ENCODE data around the gene LRCOL1. TPM values are rescaled to one million over a fixed set of nuclear protein-coding genes. Genes with fewer than 3 reads are reported as not detected.

LRCOL1 gene
- not detected in 2 replicates for total RNA-seq
- polyA plus RNA-seq (2012), result not detected

- DNase-seq (ENCODE audit: low read depth), result peak; percentile 44
Measured at GRCh38 chr12:132610051-132610759, at the start of gene LRCOL1. LRCOL1 (minus strand) TSS chr12:132610582; CDS start chr12:132606251, 4,331 bp downstream.

DNA sequence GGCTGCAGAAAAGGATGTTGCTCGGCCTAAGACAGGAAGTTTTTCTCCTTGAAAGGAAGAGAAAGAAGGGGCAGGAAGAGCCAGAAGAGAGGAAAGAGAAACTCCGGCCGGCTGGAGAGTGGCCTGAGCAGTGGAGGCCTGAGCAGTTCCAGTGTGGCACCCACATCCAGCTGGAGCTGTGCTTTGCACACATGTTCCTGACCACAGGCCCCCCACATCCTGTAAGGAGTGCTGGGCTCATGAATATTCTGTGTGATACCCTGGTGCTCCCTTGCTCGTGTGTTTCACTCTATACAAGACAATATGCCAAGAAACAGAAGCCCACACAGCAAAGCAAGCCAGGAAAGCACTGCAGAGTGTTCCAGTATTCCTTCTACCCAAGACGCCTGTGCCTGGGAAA, 49.7 kb upstream of the LRCOL1 start:
- no peak for DNase-seq (ENCODE audit: low read depth)

GRCh38 chr12:132659146-132659545, 48.8 kb upstream of the LRCOL1 start:
- DNase-seq (ENCODE audit: low read depth), result no peak

DNA sequence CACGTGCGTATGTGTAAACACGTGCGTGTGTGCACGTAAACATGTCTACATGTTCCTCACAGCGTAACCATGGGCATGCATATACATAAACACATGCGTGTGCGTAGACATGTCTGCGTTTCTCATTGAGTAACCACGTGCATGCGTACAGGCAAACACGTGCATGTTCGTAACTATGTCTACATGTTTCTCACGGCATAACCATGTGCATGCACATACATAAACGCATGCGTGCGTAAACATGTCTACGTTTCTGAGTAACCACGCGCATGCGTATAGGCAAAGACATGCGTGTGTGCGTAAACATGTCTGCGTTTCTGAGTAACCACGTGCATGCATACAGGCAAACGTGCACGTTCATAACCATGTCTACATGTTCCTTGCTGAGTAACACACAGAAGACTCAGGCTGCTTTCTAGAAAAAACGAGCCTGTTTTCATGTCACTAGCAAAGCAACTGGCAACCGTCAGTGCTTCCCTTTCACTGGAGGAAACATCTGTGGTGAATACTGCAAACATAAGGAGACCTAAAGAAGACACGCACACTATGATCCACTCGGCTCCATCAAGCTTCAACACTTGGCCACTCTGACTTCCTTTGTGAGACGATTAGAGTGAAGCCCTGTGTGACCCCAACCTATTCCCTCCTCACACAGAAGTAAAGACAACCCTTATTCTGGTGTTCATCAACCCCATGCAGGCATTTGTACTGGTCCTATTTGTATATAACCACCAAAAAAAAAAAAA, 47.9 kb upstream of the LRCOL1 start:
- no peak for DNase-seq (ENCODE audit: low read depth)

GRCh38 chr12:132657004-132657727, 46.8 kb upstream of the LRCOL1 start:
- no peak for DNase-seq (ENCODE audit: low read depth)

DNA sequence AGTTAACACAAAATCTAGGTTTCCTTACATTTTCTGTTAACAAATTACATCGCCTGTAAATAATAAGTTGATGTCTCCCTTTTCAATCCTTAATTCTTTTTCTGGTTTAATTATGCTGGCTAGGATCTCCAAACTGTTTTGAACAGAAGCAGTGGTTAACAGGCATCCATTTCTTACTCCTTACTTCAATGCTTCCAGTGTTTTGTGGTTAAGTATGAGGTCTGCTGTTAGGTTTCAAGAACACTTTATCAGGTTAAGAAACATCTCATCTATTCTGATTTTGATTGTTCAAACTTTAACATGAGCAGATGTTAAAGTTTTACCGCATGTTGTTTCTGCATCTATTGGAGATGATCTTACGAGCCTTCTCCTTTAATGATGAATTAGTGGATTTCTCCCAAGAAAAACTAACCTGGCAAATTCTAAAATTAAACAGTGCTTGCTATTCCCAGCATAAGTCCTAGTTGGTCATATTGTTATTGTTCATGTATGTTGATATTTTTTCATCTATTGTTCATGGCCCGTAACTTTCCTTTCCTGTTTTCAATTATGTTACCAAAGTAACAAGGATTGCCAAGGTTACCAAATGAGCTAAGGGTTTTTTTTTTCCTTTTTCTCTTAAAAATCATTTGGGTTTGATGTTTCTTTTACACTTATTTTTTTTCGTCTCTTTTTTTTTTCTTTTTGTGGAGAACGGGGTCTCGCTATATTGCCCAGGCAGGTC, 43.3 kb upstream of the LRCOL1 start:
- no peak for DNase-seq (ENCODE audit: low read depth)

DNA sequence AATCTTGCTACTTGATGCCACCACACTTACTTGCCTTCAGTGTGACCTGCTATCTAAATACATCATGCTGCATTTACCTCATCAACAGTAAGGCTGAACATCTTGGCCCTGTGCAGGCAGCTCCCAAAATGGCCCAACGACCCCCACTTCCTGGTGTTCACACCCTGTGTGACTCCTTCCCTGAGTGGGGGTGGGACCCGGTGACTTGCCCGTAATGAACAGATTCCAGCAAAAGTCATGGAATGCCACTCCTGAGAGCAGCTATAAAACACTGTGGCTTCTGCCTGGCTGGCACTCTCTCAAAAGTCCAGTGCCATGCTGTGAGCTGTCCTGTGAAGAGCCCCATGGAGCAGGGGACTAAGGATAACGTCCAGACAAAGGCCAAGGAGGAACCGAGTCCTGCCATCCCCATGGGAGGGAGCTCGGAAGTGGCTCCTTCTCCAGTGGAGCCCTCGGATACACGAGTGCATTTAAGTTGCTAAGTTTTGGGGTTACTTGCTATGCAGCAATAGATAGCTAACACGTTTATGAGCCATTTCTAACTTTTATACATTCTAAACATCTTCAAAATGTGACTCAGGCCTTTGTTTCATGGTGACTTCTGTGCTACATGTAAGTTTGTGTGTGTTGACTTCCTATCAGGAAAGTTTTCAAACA, 41.2 kb upstream of the LRCOL1 start:
- DNase-seq (ENCODE audit: low read depth), result no peak

GRCh38 chr12:132649226-132649945, 39.0 kb upstream of the LRCOL1 start:
- DNase-seq (ENCODE audit: low read depth), result no peak

- no peak for DNase-seq (ENCODE audit: low read depth)
Measured at GRCh38 chr12:132648616-132649225, 38.3 kb upstream of the LRCOL1 start.

DNA sequence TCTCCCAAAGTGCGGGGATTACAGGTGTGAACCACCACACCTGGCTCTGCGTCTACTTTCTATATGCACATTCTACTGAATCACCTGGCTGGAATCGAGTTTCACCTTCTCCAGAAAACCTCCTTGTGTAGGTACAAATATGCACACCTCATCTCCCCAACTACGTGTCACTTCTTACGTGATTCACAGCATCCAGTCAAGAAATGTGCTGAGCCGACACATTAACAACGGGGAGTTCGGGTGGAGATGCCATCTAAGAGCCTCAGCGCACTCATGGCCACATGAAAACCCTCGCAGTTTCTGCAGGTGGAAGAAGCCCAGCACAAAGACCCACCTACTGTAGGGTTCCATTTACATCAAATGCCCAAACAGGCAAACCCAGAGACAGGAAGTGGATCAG, 37.5 kb upstream of the LRCOL1 start:
- no peak for DNase-seq (ENCODE audit: low read depth)

DNA sequence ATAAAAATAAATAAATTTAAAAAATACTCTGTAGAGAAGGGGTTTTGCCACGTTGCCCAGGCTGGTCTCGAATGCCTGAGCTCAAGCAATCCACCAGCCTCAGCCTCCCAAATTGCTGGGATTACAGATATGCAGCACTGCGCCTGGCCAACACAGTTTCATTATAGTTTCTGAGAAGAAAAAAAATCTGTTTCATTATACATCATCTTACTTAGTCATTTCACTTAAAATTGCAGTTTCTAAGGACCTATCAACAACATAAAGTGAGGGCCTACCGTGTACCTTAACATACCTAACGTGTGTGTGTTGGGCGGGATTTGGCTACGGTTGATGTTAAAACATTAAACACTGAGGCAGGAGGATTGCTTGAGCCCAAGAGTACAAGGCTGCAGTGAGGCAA, 36.5 kb upstream of the LRCOL1 start:
- no peak for DNase-seq (ENCODE audit: low read depth)

GRCh38 chr12:132642846-132643835, 32.8 kb upstream of the LRCOL1 start:
- no peak for DNase-seq (ENCODE audit: low read depth)

DNA sequence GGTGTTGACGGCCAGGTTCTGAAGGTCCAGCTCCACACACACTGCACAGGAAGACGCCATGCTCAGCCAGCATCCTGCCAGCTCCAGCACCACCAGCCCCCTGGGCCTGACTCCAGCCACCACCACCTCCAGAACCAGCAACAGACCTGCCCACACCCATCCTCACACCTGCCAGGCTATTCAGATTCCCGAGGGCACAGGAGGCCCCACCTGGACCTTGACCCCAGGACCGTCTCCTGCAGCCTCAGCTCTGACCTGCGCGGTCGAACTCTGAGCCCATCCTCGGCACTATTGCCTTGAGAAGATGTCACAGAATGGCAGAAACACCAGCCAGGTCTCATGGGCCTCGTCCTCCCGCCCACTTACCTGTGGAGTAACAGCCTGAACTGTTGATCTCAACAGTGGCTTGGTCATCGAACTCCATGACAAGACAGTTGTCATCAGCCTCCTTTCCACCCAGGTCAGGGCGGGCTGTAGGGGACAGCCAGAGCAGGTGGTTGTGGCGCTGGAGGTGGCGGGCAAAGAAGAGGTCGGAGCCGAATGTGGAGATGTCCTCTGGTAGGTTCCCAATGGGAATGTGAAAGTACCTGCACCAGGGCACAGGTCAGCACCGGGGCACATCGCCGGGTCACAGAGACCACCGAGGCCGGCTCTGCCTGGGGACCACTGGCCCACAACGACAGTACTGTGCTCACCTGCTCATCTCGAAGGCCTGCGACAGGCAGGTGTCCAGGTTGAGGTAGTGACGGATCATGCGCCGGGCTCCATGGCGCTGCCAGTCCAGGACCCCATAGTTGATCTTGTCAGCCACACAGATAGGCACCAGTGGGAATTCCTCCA, 31.6 kb upstream of the LRCOL1 start:
- no peak for DNase-seq (ENCODE audit: low read depth)

- DNase-seq (ENCODE audit: low read depth), result no peak
Measured at GRCh38 chr12:132640936-132641335, 30.6 kb upstream of the LRCOL1 start.

- DNase-seq (ENCODE audit: low read depth), result no peak
Measured at GRCh38 chr12:132639956-132640520, 29.7 kb upstream of the LRCOL1 start.

- DNase-seq (ENCODE audit: low read depth), result peak; percentile 66
Measured at GRCh38 chr12:132638541-132639408, 28.4 kb upstream of the LRCOL1 start.

Measured in myocyte (in vitro differentiated cells).